ENCODE data around the gene CCDC137.

The CCDC137 gene

GRCh38 chr17:81651692-81652091 is 14.8 kb upstream of the CCDC137 start:
- no peak for TF ChIP-seq CTCF (conservative IDR thresholded peaks at IDR 0.05; ENCODE audit: low read depth, low read length)
- DNase-seq (ENCODE audit: low read depth): peak; percentile 76

GRCh38 chr17:81652906-81653771 is 13.4 kb upstream of the CCDC137 start:
- TF ChIP-seq CTCF (conservative IDR thresholded peaks at IDR 0.05; ENCODE audit: low read depth, low read length): no peak
- DNase-seq (ENCODE audit: low read depth): no peak
- peak overlapping the region; percentile 29 for H3K4me3 ChIP-seq (ENCODE audit: low read depth, low read length)

More at GRCh38 chr17:81651692-81652091, 14.8 kb upstream of the CCDC137 start:
- no peak overlapping the region for H3K4me3 ChIP-seq (ENCODE audit: low read depth, low read length)

- no peak overlapping the region for H3K4me3 ChIP-seq (ENCODE audit: low read depth, low read length)
- no peak for TF ChIP-seq CTCF (conservative IDR thresholded peaks at IDR 0.05; ENCODE audit: low read depth, low read length)
- DNase-seq (ENCODE audit: low read depth): no peak
Measured at GRCh38 chr17:81655378-81656117, 11.0 kb upstream of the CCDC137 start.

- no peak for TF ChIP-seq CTCF (conservative IDR thresholded peaks at IDR 0.05; ENCODE audit: low read depth, low read length)
- H3K4me3 ChIP-seq (ENCODE audit: low read depth, low read length): no peak within 1 kb of the TSS
- DNase-seq (ENCODE audit: low read depth): no peak
Measured at GRCh38 chr17:81656118-81656743, 10.3 kb upstream of the CCDC137 start, which contains the start of gene PDE6G. TSS of gene PDE6G (minus strand) at chr17:81656542. CDS start at chr17:81653305, 3,237 bp downstream.

- H3K4me3 ChIP-seq (ENCODE audit: low read depth, low read length): no peak overlapping the region
- TF ChIP-seq CTCF (conservative IDR thresholded peaks at IDR 0.05; ENCODE audit: low read depth, low read length): no peak
- DNase-seq (ENCODE audit: low read depth): no peak
Measured at GRCh38 chr17:81656835-81657234, 9.7 kb upstream of the CCDC137 start.

- no peak overlapping the region for H3K4me3 ChIP-seq (ENCODE audit: low read depth, low read length)
- no peak for DNase-seq (ENCODE audit: low read depth)
- TF ChIP-seq CTCF (conservative IDR thresholded peaks at IDR 0.05; ENCODE audit: low read depth, low read length): no peak
Measured at GRCh38 chr17:81659038-81659437, 7.5 kb upstream of the CCDC137 start.

Data from choroid plexus epithelial cell (primary cell).